IPS-20b (cell line): ENCODE results near the gene ZNF500.

ENCODE experiments used
- H3K27ac ChIP-seq: one replicate; pipeline ENCODE4 v1.5.1; 2013; ENCODE audit warnings: low read length
- H3K27me3 ChIP-seq: 2 replicates; pipeline ENCODE4 v1.6.1; 2013; ENCODE audit warnings: mild to moderate bottlenecking, low read length, inconsistent platforms; ENCODE audit not compliant: insufficient read depth
- H3K36me3 ChIP-seq: 2 replicates; pipeline ENCODE4 v1.6.1; 2013; ENCODE audit warnings: low read depth, mild to moderate bottlenecking, inconsistent platforms, low read length, moderate library complexity; ENCODE audit not compliant: insufficient read depth
- H3K4me1 ChIP-seq: 2 replicates; pipeline ENCODE4 v1.6.1; 2013; ENCODE audit warnings: mild to moderate bottlenecking, control low read depth, inconsistent platforms, low read length, moderate library complexity; ENCODE audit not compliant: insufficient read depth
- H3K4me3 ChIP-seq: 2 replicates; pipeline ENCODE4 v1.5.1; 2013; ENCODE audit warnings: mild to moderate bottlenecking, low read length, inconsistent platforms
- H3K9ac ChIP-seq: 2 replicates; pipeline ENCODE4 v1.6.1; 2013; ENCODE audit warnings: low read depth, mild to moderate bottlenecking, inconsistent platforms, low read length, moderate library complexity
- H3K9me3 ChIP-seq: 2 replicates; pipeline ENCODE4 v1.6.1; 2013; ENCODE audit warnings: mild to moderate bottlenecking, low read depth, low read length, inconsistent platforms; ENCODE audit not compliant: insufficient read depth

The ZNF500 gene

DNA sequence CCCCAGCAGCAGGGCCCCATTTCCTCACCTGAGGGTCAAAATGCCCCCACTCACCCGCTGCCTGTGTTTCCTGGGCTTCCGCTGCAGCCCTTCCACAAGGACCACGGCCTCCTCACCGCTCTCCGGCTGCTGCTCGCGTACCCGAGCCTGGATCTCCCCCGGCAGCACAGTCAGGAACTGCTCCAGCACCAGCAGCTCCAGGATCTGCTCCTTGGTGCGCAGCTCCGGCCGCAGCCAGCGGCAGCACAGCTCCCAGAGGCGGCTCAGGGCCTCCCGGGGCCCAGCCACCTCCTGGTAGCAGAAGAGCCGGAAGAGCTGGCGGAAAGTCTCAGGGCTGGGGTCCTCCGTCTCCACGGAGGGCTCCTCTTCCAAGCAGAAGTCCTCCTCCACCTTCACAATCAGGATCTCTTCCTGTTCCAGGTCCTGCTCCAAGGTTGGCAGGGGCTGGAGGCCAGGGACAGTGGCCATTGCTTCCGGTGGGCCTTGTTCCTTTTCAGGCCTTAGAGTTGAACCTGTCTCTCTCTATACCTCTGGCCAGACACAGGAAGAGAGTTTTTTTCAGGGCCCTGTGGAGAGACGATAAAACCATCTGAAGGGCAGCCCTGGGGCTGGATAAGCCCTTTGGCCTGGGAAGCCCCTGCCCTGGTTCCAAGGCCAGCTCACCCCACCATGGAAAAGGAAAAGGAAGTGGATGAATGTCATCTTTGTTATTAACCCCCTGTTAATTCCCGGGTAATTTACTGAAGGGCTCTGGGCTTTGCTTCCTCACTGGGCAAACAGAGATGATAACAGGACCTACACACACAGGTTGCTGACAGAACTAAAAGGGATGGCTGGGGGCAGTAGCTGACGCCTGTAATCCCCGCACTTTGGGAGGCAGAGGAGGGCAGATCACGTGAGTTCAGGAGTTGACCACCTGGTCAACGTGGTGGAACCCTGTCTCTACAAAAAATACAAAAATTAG, 1.2 kb downstream of the ZNF500 start:
- Histone ChIP-seq H3K4me1 (peaks cover 3% of the 10 kb centered on the region; the same call in 1 of the 2 replicates), H3K9me3 (no peaks in the 10 kb centered on the region), H3K36me3 (peaks cover 38% of the 10 kb centered on the region), H3K4me3 (peak overlapping the region; percentile 90), H3K27me3 (no peaks in the 10 kb centered on the region), H3K27ac (no peak overlapping the region), H3K9ac (peak overlapping the region; percentile 88)

DNA sequence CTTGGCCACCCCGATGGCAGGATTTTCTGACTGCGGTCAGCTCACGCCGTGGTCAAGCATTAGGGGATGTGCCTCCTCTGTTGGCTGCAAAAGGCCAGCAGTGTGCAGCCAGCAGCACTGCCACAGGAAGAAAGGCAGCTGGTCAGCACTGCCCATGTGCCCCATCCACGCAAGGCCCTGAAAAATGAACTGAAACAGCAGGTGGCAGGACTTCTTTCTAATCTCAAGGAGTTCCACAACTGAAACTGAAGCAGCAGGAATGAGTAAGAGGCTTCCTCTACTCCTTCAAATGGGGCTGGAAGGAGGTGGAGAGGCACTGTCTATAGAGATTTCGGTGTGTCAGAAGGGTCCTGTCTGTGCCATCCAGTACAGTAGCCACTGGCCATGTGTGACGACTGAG, 3.2 kb downstream of the ZNF500 start:
- H3K36me3 ChIP-seq = peaks cover 56% of the 10 kb centered on the region
- H3K9ac ChIP-seq = no peak overlapping the region
- no peak overlapping the region for H3K4me3 ChIP-seq
- no peaks in the 10 kb centered on the region for H3K9me3 ChIP-seq
- H3K27me3 ChIP-seq = no peaks in the 10 kb centered on the region
- H3K27ac ChIP-seq = no peak overlapping the region
- peaks cover 3% of the 10 kb centered on the region; the same call in 1 of the 2 replicates for H3K4me1 ChIP-seq

DNA sequence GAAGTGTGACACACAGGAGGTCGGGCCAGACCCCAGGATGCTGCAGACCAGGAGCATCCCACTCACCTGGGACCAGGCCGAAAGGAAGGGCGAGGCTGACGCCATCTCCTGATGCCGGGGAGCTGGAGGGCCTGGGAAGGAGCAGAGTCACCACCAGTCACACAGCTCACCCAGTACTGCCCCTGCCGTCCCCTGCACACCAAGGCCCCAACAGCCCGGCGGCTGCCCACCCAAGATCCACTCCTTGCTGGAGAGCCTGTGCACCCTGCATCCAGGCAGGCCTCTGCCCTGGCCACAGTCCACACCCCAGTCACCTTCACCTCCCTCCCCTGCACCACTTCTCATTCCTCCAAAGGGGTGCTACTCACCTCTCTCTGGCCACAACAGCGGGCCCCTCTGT, 4.8 kb downstream of the ZNF500 start:
- H3K27ac ChIP-seq = no peak overlapping the region
- no peak overlapping the region for H3K9ac ChIP-seq
- H3K27me3 ChIP-seq = no peaks in the 10 kb centered on the region
- H3K4me1 ChIP-seq = no peaks in the 10 kb centered on the region
- H3K9me3 ChIP-seq = no peaks in the 10 kb centered on the region
- peaks cover 69% of the 10 kb centered on the region for H3K36me3 ChIP-seq
- H3K4me3 ChIP-seq = no peak overlapping the region

DNA sequence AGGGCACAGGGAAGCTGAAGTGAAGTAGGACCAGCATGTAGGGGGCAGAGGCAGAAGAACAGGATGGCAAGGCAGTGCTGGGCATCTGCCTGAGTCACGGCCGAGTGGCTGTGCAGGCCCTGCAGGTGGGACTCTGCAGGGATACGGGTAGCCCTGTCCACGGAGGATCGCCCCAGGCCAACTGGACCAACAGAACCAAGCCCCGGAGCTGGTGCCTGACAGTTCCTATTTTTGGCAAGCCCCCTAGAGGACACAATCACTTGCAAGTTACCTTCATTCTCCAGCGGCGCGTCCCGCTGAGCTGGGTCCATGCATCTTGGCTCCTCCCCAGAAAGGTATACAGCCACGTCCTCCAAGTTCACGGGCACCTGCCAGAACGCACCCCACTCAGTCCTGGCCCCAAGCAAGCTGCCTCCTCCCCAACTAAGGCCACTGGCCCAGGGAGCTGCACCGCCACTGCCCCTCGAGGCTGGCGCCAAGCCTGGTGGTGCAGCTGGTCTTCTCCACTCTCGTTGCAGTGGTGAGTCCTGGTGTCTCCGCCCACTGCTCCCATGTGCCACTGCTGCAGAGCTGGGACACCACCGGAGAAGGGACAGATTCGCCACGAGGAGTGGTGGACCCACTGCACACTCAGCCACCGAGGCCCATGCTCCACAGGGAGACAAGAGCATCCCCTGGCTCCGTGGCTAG, 6.6 kb downstream of the ZNF500 start:
- no peaks in the 10 kb centered on the region for H3K27me3 ChIP-seq
- H3K27ac ChIP-seq = no peak overlapping the region

DNA sequence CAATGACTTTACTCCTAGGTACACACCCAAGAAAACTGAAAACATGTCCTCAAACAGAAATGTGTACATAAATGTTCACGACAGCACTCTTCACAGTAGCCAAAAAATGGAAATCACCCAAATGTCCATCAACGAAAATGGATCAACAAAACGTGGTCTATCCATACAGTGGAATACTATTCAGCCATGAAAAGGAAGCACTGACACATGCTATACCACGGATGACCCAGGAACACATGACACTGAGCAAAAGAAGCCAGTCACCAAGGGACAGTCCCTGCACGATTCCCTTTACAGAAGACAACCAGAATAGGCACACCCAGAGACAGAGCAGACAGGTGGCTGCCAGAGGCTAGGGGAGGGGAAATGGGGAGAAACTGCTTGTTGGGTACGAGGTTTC, 11.3 kb downstream of the ZNF500 start:
- Histone ChIP-seq H3K27ac (no peak overlapping the region), H3K4me1 (no peaks in the 10 kb centered on the region), H3K4me3 (no peak overlapping the region), H3K36me3 (peaks cover 87% of the 10 kb centered on the region), H3K27me3 (no peaks in the 10 kb centered on the region), H3K9me3 (0 out of 2 replicates have a peak, but pooled peaks cover 6% of the 10 kb centered on the region), H3K9ac (no peak overlapping the region)

More for the DNA sequence above, 6.6 kb downstream of the ZNF500 start:
- Histone ChIP-seq H3K9ac (no peak overlapping the region), H3K9me3 (0 out of 2 replicates have a peak, but pooled peaks cover 6% of the 10 kb centered on the region), H3K4me3 (no peak overlapping the region), H3K36me3 (peaks cover 84% of the 10 kb centered on the region), H3K4me1 (no peaks in the 10 kb centered on the region)

DNA sequence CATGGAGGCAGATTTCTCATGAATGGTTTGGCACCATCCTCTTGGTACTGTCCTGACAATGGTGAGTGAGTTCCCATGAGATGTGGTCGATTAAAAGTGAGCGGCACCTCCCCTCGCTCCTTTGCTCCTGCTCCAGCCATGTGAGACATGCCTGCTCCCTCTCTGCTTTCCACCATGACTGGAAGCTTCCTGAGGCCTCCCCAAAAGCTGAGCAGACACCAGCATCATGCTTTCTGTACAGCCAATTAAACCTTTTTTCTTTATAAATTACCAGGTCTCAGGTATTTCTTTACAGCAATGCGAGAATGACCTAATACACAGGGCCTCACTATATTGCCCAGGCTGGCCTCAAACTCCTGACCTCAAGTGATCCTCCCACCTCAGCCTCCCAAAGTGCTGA, 12.1 kb downstream of the ZNF500 start:
- no peak overlapping the region for H3K9ac ChIP-seq
- no peaks in the 10 kb centered on the region for H3K4me1 ChIP-seq
- 0 out of 2 replicates have a peak, but pooled peaks cover 6% of the 10 kb centered on the region for H3K9me3 ChIP-seq
- no peaks in the 10 kb centered on the region for H3K27me3 ChIP-seq
- H3K4me3 ChIP-seq = no peak overlapping the region
- no peak overlapping the region for H3K27ac ChIP-seq
- peaks cover 79% of the 10 kb centered on the region for H3K36me3 ChIP-seq

DNA sequence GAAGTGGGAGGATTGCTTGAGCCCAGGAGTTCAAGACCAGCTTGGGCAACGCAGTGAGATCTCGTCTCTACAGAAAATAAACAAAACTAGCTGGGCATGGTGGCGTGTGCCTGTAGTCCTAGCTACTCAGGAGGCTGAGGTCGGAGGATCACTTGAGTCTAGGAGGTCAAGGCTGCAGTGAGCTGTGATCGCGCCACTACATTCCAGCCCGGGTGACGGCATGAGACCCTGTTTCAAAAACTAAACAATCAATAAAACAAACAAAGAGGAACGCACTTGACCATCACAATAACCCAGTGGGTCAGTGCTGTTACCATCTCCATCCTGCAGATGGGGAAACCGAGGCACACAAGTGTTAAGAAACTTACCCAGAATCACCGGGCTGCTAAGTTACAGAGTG, 13.7 kb downstream of the ZNF500 start:
- H3K4me3 ChIP-seq = no peak overlapping the region
- H3K27me3 ChIP-seq = no peaks in the 10 kb centered on the region
- H3K4me1 ChIP-seq = no peaks in the 10 kb centered on the region
- H3K9me3 ChIP-seq = 0 out of 2 replicates have a peak, but pooled peaks cover 6% of the 10 kb centered on the region
- H3K36me3 ChIP-seq = peaks cover 64% of the 10 kb centered on the region
- no peak overlapping the region for H3K27ac ChIP-seq
- H3K9ac ChIP-seq = no peak overlapping the region

DNA sequence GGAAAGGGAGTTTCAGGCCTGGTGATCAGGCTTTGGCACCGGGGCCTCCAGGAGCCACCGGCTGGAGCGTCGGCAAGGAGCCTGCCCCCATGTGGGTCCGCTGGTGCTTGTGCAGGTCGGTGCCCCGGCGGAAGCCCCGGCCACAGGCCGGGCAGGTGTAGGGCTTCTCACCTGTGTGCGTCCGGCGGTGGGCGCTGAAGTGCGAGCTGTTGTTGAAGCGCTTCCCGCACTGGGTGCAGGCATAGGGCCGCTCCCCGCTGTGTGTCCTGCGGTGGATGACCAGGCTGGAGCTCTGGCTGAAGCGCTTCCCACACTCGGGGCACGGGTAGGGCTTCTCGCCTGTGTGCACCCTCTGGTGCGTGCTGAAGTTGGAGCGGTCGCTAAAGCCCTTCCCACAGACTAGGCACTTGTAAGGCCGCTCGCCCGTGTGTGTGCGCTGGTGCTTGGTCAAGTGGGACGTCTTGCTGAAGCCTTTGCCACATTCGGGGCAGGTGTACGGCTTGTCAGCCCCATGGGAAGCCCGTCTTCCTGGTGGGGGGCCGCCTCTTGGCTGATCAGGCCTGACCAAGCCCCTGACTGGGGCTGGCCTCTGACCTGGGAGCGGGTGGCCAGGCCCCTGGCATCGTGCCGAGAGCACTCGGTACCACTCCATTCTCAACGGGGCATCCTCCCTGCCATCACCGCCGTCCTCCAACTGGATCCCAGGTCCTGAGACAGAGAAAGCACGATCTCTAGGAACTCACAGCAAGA, 14.4 kb downstream of the ZNF500 start:
- H3K27ac ChIP-seq = no peak overlapping the region
- no peak overlapping the region for H3K9ac ChIP-seq
- H3K36me3 ChIP-seq = peaks cover 58% of the 10 kb centered on the region
- H3K4me1 ChIP-seq = no peaks in the 10 kb centered on the region
- no peaks in the 10 kb centered on the region for H3K27me3 ChIP-seq
- H3K9me3 ChIP-seq = 0 out of 2 replicates have a peak, but pooled peaks cover 6% of the 10 kb centered on the region
- no peak overlapping the region for H3K4me3 ChIP-seq

DNA sequence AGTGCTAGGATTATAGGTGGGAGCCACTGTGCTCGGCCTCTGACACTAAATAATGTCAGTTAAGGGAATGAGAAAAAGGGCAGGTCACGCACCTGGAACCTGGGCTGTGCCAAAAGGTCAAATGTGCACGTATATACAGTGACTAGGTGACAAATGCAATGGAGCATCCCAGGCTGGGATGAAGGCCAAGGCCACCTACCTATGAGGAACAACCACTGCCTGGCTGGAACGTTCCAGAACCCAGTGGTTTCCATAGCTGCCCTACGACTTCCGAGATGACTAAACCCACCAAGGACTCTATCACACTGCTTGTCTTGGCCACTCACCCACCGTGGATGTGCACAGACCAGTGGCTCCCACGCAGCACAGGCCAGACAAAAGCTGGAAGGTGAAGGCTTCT, 16.1 kb downstream of the ZNF500 start:
- no peaks in the 10 kb centered on the region for H3K27me3 ChIP-seq
- H3K36me3 ChIP-seq = peaks cover 46% of the 10 kb centered on the region
- no peak overlapping the region for H3K4me3 ChIP-seq
- 0 out of 2 replicates have a peak, but pooled peaks cover 5% of the 10 kb centered on the region for H3K9me3 ChIP-seq
- H3K9ac ChIP-seq = no peak overlapping the region
- H3K4me1 ChIP-seq = no peaks in the 10 kb centered on the region
- no peak overlapping the region for H3K27ac ChIP-seq

DNA sequence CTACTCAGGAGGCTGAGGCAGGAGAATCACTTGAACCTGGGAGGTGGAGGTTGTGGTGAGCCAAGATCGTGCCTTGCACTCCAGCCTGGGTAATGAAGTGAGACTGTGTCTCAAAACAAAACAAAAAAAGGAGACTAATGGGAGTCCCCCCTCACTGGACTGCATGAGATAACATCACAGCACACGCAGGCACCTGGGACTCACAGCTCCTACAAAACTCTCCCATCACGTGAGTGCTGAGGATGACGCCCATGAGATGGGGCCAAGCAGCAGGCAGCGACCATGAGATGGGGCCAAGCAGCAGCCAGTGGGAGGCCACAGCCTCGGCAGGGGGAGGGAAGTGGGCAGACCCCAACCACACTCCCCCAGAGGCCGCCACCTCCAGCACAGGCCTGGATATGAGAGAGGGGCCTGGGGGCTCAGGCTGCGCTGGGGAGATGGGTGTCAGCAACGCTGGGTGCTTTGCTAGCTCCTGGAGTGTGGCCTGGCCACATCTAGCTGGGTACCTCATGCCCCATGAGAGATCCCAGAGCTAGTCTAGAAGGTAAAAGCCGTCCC, 17.2 kb downstream of the ZNF500 start:
- Histone ChIP-seq H3K4me3 (no peak overlapping the region), H3K36me3 (peaks cover 36% of the 10 kb centered on the region), H3K4me1 (no peaks in the 10 kb centered on the region), H3K27ac (no peak overlapping the region), H3K9me3 (no peaks in the 10 kb centered on the region), H3K9ac (no peak overlapping the region), H3K27me3 (no peaks in the 10 kb centered on the region)
